Measurements from ENCODE around the gene ASTN2.

The ASTN2 gene

DNA sequence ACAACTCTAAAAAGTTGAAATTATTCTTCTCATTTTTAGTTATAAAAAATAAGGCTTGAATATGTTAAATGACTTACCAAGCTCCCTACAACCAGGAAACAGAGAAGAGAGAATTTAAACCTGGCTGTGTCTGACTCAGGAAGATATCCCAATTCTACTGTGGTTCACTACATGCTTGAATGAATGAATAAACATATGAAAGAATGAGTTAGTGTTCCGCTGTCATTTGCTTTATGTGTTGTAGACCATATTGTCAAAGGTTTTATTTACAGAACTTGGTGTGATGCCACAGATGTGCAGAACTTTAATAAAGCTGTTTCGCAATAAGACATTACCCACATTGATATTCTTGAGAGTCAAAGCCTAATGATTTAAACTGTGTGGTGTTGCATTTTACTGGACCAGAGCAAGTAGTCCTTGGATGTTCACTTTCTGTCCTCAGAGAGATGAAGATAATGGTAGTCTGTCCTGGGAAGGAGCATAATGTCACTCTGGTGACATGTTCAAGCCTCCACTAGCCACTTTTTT lies 414.6 kb downstream of the ASTN2 start:
- TF ChIP-seq FOXP2 (optimal IDR thresholded peaks at IDR 0.05; ENCODE audit: borderline replicate concordance, extremely low read depth, extremely low read length, insufficient read depth) (no peak), SIN3A (IDR thresholded peaks at IDR 0.05; ENCODE audit: borderline replicate concordance, insufficient read depth, low read length) (no peak), POLR2AphosphoS5 (IDR thresholded peaks at IDR 0.05; ENCODE audit: low read depth, low read length) (no peak), TAF1 (IDR thresholded peaks at IDR 0.05; ENCODE audit: borderline replicate concordance, insufficient read depth, low read length) (no peak)

DNA sequence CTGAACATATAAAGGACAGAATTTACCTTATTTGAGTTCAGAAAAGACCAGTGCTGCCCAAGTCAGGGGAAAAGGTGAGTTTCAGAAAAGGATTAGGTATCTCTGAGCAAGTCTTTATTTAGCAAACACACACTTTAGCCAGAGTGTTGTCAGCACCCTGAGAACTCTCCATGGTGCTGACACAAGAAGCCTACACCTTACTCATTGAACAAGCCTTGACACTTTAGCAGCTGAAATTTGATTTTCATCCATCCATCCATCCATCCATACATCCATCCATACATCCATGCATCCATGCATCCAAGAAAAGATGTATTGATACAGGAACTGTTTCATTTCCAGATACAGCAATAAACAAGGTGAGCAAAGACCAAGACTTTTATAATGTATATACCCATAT lies 416.6 kb downstream of the ASTN2 start:
- no peak for TF ChIP-seq SIN3A (IDR thresholded peaks at IDR 0.05; ENCODE audit: borderline replicate concordance, insufficient read depth, low read length)
- no peak for TF ChIP-seq TAF1 (IDR thresholded peaks at IDR 0.05; ENCODE audit: borderline replicate concordance, insufficient read depth, low read length)
- TF ChIP-seq, protein P1, sequence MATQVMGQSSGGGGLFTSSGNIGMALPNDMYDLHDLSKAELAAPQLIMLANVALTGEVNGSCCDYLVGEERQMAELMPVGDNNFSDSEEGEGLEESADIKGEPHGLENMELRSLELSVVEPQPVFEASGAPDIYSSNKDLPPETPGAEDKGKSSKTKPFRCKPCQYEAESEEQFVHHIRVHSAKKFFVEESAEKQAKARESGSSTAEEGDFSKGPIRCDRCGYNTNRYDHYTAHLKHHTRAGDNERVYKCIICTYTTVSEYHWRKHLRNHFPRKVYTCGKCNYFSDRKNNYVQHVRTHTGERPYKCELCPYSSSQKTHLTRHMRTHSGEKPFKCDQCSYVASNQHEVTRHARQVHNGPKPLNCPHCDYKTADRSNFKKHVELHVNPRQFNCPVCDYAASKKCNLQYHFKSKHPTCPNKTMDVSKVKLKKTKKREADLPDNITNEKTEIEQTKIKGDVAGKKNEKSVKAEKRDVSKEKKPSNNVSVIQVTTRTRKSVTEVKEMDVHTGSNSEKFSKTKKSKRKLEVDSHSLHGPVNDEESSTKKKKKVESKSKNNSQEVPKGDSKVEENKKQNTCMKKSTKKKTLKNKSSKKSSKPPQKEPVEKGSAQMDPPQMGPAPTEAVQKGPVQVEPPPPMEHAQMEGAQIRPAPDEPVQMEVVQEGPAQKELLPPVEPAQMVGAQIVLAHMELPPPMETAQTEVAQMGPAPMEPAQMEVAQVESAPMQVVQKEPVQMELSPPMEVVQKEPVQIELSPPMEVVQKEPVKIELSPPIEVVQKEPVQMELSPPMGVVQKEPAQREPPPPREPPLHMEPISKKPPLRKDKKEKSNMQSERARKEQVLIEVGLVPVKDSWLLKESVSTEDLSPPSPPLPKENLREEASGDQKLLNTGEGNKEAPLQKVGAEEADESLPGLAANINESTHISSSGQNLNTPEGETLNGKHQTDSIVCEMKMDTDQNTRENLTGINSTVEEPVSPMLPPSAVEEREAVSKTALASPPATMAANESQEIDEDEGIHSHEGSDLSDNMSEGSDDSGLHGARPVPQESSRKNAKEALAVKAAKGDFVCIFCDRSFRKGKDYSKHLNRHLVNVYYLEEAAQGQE (IDR thresholded peaks at IDR 0.05; ENCODE audit: insufficient read depth in 1 of 2, low read depth in 2 of 2, low read length in 2 of 2), result peak; percentile 89 to 97

DNA sequence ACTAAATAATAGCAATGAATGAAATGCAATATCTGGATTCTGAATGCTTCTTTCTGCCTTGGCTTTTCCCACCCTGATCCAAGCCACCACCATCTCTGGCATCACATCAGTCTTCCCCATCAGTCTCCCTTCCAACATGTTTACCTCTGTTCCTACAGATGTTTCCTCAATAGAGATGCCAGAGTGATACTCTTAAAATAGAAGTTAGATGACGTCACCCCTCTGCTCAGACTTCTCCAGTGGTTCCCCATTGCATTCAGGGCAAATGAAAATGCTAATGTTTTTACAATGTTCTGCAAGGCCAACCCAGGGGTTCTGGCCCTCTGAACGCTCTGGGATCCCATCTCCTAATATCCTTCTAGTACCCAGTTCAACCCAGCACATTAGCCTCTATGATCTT lies 422.0 kb downstream of the ASTN2 start:
- TF ChIP-seq SIN3A (IDR thresholded peaks at IDR 0.05; ENCODE audit: borderline replicate concordance, insufficient read depth, low read length), result no peak

DNA sequence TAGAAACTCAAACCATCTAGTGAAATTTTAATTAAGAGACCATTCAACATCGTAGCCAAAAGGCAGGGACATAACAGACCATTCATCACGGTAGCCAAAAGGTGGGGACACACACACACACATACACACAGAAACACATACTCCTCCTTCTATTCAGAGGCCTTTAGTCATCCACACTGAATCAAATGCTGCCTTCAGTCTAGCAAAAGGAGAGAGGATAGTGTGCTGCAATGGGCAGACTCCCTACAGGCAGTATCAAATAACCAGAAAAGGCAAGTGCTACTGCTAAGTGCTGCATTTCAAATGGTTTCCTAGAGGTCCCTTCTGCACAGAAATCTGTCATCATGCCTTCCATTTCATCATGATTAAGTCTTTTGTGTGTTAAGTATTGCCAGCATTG lies 423.8 kb downstream of the ASTN2 start:
- TF ChIP-seq FOXP2 (optimal IDR thresholded peaks at IDR 0.05; ENCODE audit: borderline replicate concordance, extremely low read depth, extremely low read length, insufficient read depth) (no peak), POLR2AphosphoS5 (IDR thresholded peaks at IDR 0.05; ENCODE audit: low read depth, low read length) (no peak), TAF1 (IDR thresholded peaks at IDR 0.05; ENCODE audit: borderline replicate concordance, insufficient read depth, low read length) (no peak), SIN3A (IDR thresholded peaks at IDR 0.05; ENCODE audit: borderline replicate concordance, insufficient read depth, low read length) (no peak)
- TF ChIP-seq, protein P1 (IDR thresholded peaks at IDR 0.05; ENCODE audit: insufficient read depth in 1 of 2, low read depth in 2 of 2, low read length in 2 of 2), result no peak

DNA sequence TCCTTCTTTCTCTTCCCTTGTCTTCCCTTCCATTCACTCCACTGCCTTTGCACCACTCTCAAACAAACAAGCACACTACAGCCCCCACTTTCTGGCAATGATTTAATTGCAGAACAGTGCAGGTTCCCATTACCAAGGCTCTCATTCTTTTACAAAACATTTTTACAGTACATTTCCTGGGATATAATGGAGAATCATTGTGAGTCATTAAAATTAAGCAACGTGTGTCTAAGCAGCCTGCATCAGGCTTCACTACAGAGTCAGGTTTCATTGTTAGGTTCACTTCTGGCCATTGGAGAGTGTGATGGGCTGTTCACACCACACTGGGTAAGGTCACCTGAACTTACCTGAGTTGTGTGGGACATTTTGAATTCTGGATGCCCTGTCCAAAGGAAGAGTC lies 424.3 kb downstream of the ASTN2 start:
- TF ChIP-seq FOXP2 (optimal IDR thresholded peaks at IDR 0.05; ENCODE audit: borderline replicate concordance, extremely low read depth, extremely low read length, insufficient read depth) (no peak), POLR2AphosphoS5 (IDR thresholded peaks at IDR 0.05; ENCODE audit: low read depth, low read length) (no peak), SIN3A (IDR thresholded peaks at IDR 0.05; ENCODE audit: borderline replicate concordance, insufficient read depth, low read length) (no peak), TAF1 (IDR thresholded peaks at IDR 0.05; ENCODE audit: borderline replicate concordance, insufficient read depth, low read length) (no peak)
- TF ChIP-seq, protein P1 (IDR thresholded peaks at IDR 0.05; ENCODE audit: insufficient read depth in 1 of 2, low read depth in 2 of 2, low read length in 2 of 2), result no peak

DNA sequence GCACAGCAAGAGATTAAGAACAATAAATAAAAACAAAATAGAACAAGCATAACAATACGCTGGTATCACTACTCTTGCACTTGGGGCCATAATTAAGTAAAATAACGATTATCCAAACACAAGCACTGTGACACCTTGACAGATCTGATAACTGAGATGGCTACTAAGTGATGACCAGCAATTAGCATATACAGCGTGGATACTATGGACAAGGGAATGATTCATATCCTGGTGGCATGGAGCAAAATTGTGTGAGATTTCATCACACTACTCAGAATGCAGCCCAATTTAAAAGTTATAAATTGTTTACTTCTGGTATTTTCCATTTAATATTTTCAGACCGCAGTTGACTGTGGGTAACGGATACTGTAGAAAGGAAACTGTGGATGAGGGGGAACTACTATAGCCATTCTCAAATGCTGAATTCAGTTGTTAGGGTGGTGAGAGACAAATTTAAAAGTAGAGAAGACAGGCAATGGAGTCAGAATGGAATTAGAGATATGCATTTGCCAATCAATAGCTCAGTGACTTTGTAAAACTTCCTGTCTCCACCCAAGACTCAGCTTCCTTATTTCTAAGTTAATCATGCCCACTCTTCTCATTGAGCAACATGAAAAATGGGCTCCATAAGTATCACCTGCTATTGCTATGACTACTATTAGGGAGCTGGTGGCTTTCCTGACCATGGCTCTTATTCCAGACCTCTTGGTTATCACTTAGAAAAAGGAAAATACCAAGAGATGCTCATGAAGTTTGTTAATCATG lies 427.0 kb downstream of the ASTN2 start:
- TF ChIP-seq, protein P1 (IDR thresholded peaks at IDR 0.05; ENCODE audit: insufficient read depth in 1 of 2, low read depth in 2 of 2, low read length in 2 of 2), result 0 out of 4 replicates have a peak, but pooled peaks of 1 of the 2 experiments have one; percentile 19
- TF ChIP-seq TAF1 (IDR thresholded peaks at IDR 0.05; ENCODE audit: borderline replicate concordance, insufficient read depth, low read length), result no peak

Data from PFSK-1 (cell line).